Endometrial microvascular endothelial cells (primary cell): ENCODE data around the gene CFAP61. TPM values are rescaled to one million over a fixed set of nuclear protein-coding genes. Genes with fewer than 3 reads are reported as not detected.

ENCODE experiments used
- total RNA-seq: library from RNA; depleted of rRNA; stranded (reverse); fragments of >200 nt; gene quantifications from one replicate; pipeline ENCODE4 v1.2.3, GENCODE V29; 2015; ENCODE audit errors: inconsistent ontology term

The CFAP61 gene
- total RNA-seq, 1 donor from 2014 or later, result not detected

Other genes starting within 250 kb of the CFAP61 start
- gene NAA20, start 35.2 kb upstream of the CFAP61 start, total RNA-seq, result 57.0 TPM
- 13.3 TPM for gene CRNKL1, start 66 bp upstream of the CFAP61 start, total RNA-seq